Endothelial cell of hepatic sinusoid (primary cell): Measurements from ENCODE around the gene TBCE.
"Not testable (repeated sequence)": the region's sequence is repeated elsewhere in the genome, so short reads cannot be mapped to it uniquely, and the experiment has no call there.

Experiments used
- in situ Hi-C: cut with HindIII; loops from 2 replicates; pipeline ENCODE4 v1.10.0; 2017; ENCODE audit warnings: low sequenced_read_pairs

The TBCE gene

GRCh38 chr1:235351441-235351840 is 15.8 kb upstream of the TBCE start:
- in situ Hi-C loops = no loop called here

GRCh38 chr1:235351898-235352297 is 15.3 kb upstream of the TBCE start:
- in situ Hi-C loops = no loop called here

DNA sequence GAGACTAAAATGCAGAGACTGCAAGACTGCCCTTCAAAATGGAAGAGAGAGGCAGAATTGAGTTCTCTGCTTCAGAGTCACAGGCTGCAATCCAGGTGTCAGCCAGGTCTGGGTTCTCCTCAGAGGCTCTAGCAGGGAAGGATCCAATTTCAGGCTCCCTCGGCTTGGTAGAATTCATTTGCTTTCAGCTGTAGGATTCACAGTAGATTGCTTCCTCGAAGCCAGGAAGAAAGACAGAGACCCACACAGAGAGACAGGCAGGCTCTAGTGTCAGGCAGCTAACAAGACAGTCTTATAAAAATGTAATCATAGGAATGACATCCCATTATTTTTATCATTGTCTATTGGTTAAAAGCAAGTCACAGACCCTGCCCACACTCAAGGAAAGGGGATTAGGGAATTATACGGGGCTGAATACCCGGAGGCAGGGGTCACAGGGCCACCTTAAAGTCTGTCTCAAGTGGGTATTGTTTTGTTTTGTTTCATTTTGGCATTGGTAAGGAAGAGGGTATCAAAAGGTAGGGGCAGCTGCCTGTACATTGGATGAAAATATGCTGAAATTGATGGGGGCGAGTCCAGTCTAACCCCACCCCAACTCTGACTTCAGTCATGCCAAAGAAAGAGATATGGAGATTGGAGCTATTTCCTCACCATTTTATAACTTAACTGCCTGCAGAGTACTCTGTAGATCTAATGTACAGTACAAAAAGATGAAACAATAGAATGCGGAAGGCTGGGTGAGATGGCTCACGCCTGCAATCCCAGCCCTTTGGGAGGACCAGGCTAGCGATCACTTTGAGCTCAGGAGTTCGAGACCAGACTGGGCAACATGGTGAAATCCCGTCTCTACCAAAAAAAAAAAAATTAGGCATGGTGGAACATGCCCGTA is 9.5 kb upstream of the TBCE start:
- in situ Hi-C loops = no loop called here

GRCh38 chr1:235358899-235359298 is 8.3 kb upstream of the TBCE start:
- in situ Hi-C loops = no loop called here

- in situ Hi-C loops = loop anchor here (5.0 kb wide), 1 partner anchor 43 kb away; no protein-coding TSS in a partner anchor
Observed at GRCh38 chr1:235364189-235364588, 3.0 kb upstream of the TBCE start.

DNA sequence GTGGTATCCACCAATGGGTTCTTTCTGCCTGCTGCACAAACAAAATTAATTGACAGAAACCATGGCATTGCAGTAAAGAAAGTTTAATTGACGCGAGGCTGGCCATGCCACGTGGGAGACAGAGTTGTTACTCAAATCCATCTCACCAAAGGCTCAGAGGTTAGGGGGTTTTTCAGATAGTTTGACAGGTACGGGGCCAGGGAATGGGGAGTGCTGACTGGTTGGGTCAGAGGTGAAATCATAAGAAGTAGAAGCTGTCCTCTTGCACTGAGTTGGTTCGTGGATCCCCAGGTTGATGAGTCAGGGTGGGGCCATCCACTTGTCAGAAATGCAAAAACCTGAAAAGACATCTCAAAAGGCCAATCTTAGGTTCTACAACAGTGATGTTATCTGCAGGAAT is 941 bp upstream of the TBCE start:
- in situ Hi-C loops = no loop called here

- in situ Hi-C loops = no loop called here
Observed at GRCh38 chr1:235368428-235368827, 1.2 kb downstream of the TBCE start.

DNA sequence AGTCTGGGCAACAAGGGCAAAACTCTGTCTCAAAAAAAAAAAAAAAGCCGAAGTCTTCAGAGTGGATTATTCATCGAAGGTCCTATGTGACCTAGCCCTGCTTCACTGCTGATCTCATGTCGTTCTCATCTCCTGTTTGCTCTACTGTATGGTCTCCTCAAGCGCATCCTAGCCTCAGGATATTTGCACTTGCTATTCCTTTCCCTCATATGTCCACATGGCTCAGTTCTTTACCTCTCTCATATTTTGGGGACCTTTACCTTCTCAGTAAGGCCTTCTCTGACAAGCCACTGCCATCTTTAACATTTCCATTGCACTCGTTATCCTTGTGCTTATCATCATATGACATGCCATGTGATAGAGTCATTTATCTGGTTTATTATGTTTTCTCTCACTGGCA is 2.6 kb downstream of the TBCE start:
- in situ Hi-C loops = no loop called here

DNA sequence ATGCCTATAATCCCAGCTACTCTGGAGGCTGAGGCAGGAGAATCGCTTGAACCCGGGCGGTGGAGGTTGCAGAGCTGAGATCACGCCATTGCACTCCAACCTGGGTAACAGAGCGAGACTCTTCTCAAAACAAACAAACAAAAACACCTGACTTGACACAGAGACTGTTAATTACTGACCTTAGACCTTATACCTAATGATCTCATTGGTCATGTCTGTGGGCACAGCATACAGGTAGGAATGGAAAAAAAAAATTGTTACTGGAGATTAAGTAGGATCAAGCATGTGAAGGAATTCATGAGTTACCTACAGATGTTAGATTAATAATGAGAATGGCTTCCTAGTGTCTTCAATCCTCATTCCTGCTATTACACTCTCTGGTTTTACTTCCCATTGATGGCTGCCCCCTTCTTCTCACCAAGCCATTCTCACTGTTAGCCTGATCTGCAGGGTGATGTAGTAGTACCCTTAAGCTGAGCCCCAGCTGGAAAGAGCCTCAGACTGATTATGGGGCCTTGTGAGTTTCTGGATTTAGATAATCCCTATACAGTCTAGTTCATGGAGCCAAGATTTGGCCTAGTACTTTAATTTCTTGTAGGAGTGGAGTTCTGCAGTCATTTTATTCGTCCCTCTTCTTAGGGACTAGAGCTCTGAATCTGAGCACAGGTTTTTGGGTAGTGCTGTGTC is 8.8 kb downstream of the TBCE start:
- in situ Hi-C loops = no loop called here

- in situ Hi-C loops = not testable (repeated sequence)
Observed at GRCh38 chr1:235378134-235378735, 11.0 kb downstream of the TBCE start.

DNA sequence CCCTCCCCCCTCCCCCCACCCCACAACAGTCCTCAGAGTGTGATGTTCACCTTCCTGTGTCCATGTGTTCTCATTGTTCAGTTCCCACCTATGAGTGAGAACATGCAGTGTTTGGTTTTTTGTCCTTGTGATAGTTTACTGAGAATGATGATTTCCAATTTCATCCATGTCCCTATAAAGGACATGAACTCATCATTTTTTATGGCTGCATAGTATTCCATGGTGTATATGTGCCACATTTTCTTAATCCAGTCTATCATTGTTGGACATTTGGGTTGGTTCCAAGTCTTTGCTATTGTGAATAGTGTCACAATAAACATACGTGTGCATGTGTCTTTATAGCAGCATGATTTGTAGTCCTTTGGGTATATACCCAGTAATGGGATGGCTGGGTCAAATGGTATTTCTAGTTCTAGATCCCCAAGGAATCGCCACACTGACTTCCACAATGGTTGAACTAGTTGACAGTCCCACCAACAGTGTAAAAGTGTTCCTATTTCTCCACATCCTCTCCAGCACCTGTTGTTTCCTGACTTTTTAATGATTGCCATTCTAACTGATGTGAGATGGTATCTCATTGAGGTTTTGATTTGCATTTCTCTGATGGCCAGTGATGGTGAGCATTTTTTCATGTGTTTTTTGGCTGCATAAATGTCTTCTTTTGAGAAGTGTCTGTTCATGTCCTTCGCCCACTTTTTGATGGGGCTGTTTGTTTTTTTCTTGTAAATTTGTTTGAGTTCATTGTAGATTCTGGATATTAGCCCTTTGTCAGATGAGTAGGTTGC is 14.9 kb downstream of the TBCE start:
- in situ Hi-C loops = not testable (repeated sequence)

DNA sequence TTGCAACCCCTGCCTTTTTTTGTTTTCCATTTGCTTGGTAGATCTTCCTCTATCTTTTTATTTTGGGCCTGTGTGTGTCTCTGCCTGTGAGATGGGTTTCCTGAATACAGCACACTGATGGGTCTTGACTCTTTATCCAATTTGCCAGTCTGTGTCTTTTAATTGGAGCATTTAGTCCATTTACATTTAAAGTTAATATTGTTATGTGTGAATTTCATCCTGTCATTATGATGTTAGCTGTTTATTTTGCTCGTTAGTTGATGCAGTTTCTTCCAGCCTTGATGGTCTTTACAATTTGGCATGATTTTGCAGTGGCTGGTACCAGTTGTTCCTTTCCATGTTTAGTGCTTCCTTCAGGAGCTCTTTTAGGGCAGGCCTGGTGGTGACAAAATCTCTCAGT is 18.4 kb downstream of the TBCE start:
- in situ Hi-C loops = not testable (repeated sequence)

DNA sequence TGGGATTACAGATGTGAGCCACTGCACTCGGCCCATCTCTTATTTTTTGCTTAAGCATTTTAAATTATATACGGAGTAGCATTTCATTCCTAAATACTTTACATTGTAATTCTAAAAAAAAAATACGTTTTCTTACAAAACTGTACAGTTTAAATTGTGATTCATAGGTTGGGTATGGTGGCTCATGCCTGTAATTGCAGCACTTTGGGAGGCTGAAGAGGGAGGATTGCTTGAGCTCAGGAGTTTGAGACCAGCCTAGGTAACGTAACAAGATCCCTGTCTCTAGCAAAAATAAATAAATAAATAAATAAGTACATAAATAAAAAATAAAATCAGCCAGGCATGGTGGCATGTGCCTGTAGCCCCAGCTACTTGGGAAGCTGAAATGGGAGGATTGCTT is 24.6 kb downstream of the TBCE start:
- in situ Hi-C loops = no loop called here

DNA sequence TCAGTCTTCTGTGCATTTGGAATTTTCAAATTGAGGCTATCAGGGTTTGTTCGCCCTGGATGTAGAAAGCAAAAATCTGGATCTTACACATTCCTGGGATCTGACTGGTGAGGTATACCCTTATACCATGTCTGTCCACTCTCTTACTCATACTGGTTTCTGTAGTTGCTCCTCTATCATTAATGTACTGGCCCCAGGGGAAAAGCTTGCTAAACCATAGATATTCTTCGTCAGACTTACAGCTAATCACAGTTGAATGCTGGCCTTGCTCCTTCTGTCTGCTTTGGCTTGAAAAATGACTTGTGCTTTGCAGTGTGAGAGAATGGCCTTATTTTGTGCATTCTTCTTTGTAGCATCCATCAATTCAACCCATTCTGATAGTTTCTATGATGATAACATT is 30.5 kb downstream of the TBCE start:
- in situ Hi-C loops = no loop called here

- in situ Hi-C loops = no loop called here
Observed at GRCh38 chr1:235399661-235400060, 32.4 kb downstream of the TBCE start.

GRCh38 chr1:235401251-235401650 is 34.0 kb downstream of the TBCE start:
- in situ Hi-C loops = no loop called here

DNA sequence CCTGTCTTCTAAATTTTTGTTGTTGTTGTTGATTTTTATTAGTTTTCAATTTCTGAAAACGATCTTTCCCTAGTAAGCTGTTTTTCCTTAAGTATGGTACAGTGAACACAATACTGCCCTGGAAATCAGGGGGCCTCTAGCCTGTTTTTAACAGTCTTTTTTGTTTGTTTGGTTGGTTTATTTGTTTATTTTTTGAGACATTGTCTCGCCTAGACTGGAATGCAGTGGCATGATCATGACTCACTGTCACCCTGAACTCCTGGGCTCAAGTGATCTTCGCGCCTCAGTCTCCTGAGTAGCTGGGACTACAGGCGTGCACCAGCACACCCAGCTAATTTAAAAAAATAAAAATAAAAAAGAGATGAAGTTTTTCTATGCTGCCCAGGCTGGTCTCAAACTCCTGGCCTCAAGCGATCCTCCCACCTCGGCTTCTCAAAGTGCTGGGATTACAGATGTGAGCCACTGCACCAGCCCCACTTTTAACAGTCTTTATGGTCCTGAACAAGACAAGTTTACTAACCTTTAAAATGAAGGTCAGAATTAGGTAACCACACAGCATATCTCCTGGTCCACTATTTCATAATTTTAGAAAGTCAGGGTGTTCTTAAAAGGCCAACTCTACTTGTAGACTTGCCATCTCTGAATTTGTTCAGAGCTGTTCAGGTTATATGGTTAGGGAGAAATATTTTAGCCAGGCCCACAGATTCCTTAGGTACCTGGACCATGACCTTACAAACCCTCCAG is 35.4 kb downstream of the TBCE start:
- in situ Hi-C loops = no loop called here

- in situ Hi-C loops = no loop called here
Observed at GRCh38 chr1:235403593-235403992, 36.4 kb downstream of the TBCE start.

DNA sequence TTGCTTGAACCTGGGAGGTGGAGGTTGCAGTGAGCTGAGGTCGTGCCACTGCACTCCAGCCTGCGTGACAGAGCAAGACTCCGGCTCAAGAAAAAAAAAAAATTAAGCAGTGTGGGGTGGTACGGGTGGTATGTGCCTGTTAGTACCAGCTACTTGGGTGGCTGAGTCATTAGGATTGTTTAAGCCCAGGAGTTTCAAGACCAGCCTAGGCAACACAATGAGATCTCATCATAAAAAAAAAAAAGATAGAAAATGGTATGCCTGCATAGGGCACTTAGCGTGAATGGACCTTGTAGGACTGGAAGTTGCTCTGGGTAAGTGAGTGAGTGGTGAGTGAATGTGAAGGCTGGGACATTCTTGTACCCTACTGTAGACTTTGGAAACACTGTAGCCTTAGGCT is 37.0 kb downstream of the TBCE start:
- in situ Hi-C loops = no loop called here

DNA sequence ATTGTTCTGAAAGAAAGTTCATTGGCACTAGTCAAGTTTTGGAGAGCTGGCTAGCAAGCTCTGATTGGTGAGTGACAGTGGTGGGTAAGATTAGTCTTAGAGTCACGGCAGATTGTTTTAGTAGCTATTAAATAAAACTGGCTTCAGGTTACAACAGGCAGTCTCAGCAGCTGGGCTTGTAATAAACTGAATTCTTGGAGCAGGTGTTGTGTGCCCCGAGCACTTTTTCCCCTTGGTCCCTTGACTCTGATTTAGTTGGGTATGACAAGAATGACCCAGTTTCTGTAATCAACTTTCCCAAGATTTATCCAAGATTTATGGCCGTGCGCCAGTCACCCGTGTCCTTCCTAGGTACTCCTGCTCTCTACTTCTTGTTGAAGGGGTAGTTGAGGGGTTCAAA is 40.2 kb downstream of the TBCE start:
- in situ Hi-C loops = loop anchor here (5.0 kb wide), 1 partner anchor 45 kb away; no protein-coding TSS in a partner anchor
